ENCODE results near the gene TNPO1. TPM values are rescaled to one million over a fixed set of nuclear protein-coding genes. Genes with fewer than 3 reads are reported as not detected.

Gene TNPO1
- total RNA-seq, 1 experiment from 2014 or later = 201 TPM

- ChIA-PET CTCF (no interaction called here), POLR2A (ENCODE audit: low non-redundant PET) (no interaction called here)
- DNase-seq (ENCODE audit: low spot score) = no peak
- intact Hi-C loops (cut with micrococcal nuclease; ENCODE audit: unreplicated experiment) = no loop called here
- no peak overlapping the region for H3K27ac ChIP-seq (ENCODE audit: low read depth, low read length, poor library complexity, severe bottlenecking)
- H3K4me3 ChIP-seq (ENCODE audit: low read depth, low read length, poor library complexity, severe bottlenecking) = peak overlapping the region; percentile 88
- TF ChIP-seq CTCF (conservative IDR thresholded peaks at IDR 0.05; ENCODE audit: low read depth, low read length) (no peak), EZH2 (IDR thresholded peaks at IDR 0.05; ENCODE audit: borderline replicate concordance, low read depth, low read length, poor library complexity, severe bottlenecking) (no peak)
- BruUV-seq (replicated peaks) = no TSS peak
- no peaks in the 10 kb centered on the region for H3K27me3 ChIP-seq (replicated peaks; ENCODE audit: insufficient read depth, low read depth, low read length, poor library complexity)
- H3K9me3 ChIP-seq (ENCODE audit: low read depth, low read length, poor library complexity, severe bottlenecking) = no peaks in the 10 kb centered on the region
- peaks cover 39% of the 10 kb centered on the region for H3K4me1 ChIP-seq (ENCODE audit: insufficient read depth, low read length, poor library complexity, severe bottlenecking)
- peaks cover 13% of the 10 kb centered on the region for H3K36me3 ChIP-seq (ENCODE audit: insufficient read depth, low read length, poor library complexity, severe bottlenecking)
Observed at GRCh38 chr5:72847439-72847838, 31.0 kb downstream of the TNPO1 start.

- POLR2A ChIA-PET (ENCODE audit: low non-redundant PET) = no interaction called here
- intact Hi-C loops (cut with micrococcal nuclease; ENCODE audit: unreplicated experiment) = no loop called here
- peak; percentile 94 for DNase-seq (ENCODE audit: low spot score)
- Histone ChIP-seq H3K4me3 (ENCODE audit: low read depth, low read length, poor library complexity, severe bottlenecking) (peak overlapping the region; percentile 88), H3K4me1 (ENCODE audit: insufficient read depth, low read length, poor library complexity, severe bottlenecking) (peaks cover 34% of the 10 kb centered on the region), H3K36me3 (ENCODE audit: insufficient read depth, low read length, poor library complexity, severe bottlenecking) (peaks cover 18% of the 10 kb centered on the region), H3K27ac (ENCODE audit: low read depth, low read length, poor library complexity, severe bottlenecking) (peak overlapping the region; percentile 94), H3K27me3 (replicated peaks; ENCODE audit: insufficient read depth, low read depth, low read length, poor library complexity) (no peaks in the 10 kb centered on the region), H3K9me3 (ENCODE audit: low read depth, low read length, poor library complexity, severe bottlenecking) (no peaks in the 10 kb centered on the region)
- BruUV-seq (replicated peaks) = no TSS peak
- CTCF ChIA-PET = no interaction called here
- TF ChIP-seq CTCF (conservative IDR thresholded peaks at IDR 0.05; ENCODE audit: low read depth, low read length) = no peak
- no peak for TF ChIP-seq EZH2 (IDR thresholded peaks at IDR 0.05; ENCODE audit: borderline replicate concordance, low read depth, low read length, poor library complexity, severe bottlenecking)
Observed at GRCh38 chr5:72847989-72848473, 31.6 kb downstream of the TNPO1 start.

- DNase-seq (ENCODE audit: low spot score) = peak; percentile 44
- H3K36me3 ChIP-seq (ENCODE audit: insufficient read depth, low read length, poor library complexity, severe bottlenecking) = peaks cover 24% of the 10 kb centered on the region
- H3K4me3 ChIP-seq (ENCODE audit: low read depth, low read length, poor library complexity, severe bottlenecking) = peak overlapping the region; percentile 88
- ChIA-PET POLR2A (ENCODE audit: low non-redundant PET) (interaction anchor here (0.5 kb wide), 1 partner anchor 238 kb away, joined by 5 read pairs; no protein-coding TSS in a partner anchor), CTCF (no interaction called here)
- peaks cover 40% of the 10 kb centered on the region for H3K4me1 ChIP-seq (ENCODE audit: insufficient read depth, low read length, poor library complexity, severe bottlenecking)
- TF ChIP-seq EZH2 (IDR thresholded peaks at IDR 0.05; ENCODE audit: borderline replicate concordance, low read depth, low read length, poor library complexity, severe bottlenecking) (no peak), CTCF (conservative IDR thresholded peaks at IDR 0.05; ENCODE audit: low read depth, low read length) (no peak)
- TSS peak; percentile 44 for BruUV-seq (replicated peaks)
- no peaks in the 10 kb centered on the region for H3K27me3 ChIP-seq (replicated peaks; ENCODE audit: insufficient read depth, low read depth, low read length, poor library complexity)
- no peaks in the 10 kb centered on the region for H3K9me3 ChIP-seq (ENCODE audit: low read depth, low read length, poor library complexity, severe bottlenecking)
- H3K27ac ChIP-seq (ENCODE audit: low read depth, low read length, poor library complexity, severe bottlenecking) = peak overlapping the region; percentile 94
- intact Hi-C loops (cut with micrococcal nuclease; ENCODE audit: unreplicated experiment) = no loop called here
Observed at GRCh38 chr5:72848474-72849428, 32.3 kb downstream of the TNPO1 start.
